Measurements from ENCODE around the gene RPL22L1. TPM values are rescaled to one million over a fixed set of nuclear protein-coding genes. Genes with fewer than 3 reads are reported as not detected.
"Not testable (repeated sequence)": the region's sequence is repeated elsewhere in the genome, so short reads cannot be mapped to it uniquely, and the experiment has no call there.

RPL22L1 gene
- total RNA-seq, 1 donor = 218 TPM

DNA sequence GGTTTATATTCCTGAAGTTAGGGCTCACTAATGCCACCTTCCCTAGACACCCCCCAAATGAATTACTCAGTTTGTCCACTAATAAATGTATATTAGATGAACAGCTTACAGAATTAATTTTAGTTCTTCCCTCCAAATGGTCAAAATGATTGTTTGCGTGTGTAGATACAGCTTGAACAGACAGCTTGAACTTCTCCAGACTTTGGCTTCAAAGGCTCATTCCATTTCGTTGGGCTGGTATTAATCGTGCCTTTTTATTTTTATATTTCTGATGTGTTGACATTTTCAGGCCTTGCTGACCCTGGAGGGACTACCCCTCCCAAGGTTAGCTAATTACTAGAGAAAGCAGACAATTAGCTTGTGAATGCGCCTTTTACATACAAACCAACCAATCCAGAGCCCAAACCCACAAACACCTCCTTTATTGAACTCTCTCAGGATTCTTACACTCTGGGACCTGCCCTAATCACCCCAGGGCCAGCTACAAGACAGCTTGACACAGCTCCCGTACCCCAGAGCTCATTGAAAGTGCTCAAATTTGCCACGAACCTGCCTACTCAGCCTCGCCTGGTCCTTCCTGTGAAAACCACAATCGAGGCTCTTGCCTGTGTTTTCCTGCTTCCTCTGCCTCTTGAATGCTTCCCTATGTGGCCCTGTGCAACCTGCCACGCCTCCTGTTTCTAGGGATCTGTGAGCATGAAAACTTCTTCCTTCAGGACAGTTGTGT lies 40.3 kb downstream of the RPL22L1 start:
- DNase-seq (ENCODE audit: low read depth) = no peak
- TF ChIP-seq, protein P1, sequence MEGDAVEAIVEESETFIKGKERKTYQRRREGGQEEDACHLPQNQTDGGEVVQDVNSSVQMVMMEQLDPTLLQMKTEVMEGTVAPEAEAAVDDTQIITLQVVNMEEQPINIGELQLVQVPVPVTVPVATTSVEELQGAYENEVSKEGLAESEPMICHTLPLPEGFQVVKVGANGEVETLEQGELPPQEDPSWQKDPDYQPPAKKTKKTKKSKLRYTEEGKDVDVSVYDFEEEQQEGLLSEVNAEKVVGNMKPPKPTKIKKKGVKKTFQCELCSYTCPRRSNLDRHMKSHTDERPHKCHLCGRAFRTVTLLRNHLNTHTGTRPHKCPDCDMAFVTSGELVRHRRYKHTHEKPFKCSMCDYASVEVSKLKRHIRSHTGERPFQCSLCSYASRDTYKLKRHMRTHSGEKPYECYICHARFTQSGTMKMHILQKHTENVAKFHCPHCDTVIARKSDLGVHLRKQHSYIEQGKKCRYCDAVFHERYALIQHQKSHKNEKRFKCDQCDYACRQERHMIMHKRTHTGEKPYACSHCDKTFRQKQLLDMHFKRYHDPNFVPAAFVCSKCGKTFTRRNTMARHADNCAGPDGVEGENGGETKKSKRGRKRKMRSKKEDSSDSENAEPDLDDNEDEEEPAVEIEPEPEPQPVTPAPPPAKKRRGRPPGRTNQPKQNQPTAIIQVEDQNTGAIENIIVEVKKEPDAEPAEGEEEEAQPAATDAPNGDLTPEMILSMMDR (IDR thresholded peaks at IDR 0.05; ENCODE audit: insufficient read depth, low read depth, low read length) = no peak
- no peak overlapping the region for H3K4me3 ChIP-seq (ENCODE audit: low read depth, low read length)

DNA sequence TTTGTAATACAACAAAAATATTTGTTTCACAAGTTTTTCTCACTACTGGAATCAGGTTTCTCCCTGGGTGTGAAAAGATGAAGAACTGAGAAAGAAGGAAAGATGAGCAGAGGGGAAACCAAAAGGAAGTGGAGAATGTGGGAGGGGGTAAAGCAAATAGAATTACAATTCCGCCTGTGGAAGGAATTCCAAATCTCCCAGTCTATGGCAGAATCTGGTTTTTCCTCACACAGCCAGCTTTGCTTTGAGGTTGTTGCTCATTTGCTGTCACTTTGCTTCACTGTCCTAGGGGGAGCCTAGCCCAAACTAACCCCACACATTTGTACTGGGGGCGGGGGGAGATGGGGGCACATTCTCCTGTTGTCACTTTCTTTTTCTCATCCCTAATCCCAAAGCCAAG lies 43.9 kb downstream of the RPL22L1 start:
- H3K4me3 ChIP-seq (ENCODE audit: low read depth, low read length) = no peak overlapping the region
- TF ChIP-seq, protein P1 (IDR thresholded peaks at IDR 0.05; ENCODE audit: insufficient read depth, low read depth, low read length) = no peak
- DNase-seq (ENCODE audit: low read depth) = no peak

DNA sequence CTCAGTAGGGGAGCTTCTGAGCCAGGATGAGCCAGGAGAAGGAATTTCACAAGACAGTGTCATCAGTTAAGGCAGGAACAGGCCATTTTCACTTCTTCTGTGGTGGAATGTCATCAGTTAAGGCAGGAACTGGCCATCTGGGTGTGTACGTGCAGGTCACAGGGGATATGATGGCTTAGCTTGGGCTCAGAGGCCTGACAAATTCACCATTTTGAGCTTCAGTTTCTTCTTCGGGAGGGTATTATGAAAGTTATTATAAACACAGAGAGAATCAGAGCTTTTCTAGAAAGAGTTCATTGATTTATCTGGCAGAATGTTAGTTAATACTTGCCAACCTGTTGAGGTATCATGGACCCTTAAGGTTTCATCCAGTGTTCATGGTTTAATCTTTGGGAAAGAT lies 46.4 kb downstream of the RPL22L1 start:
- not testable (repeated sequence) for DNase-seq (ENCODE audit: low read depth); H3K4me3 ChIP-seq (ENCODE audit: low read depth, low read length)

DNA sequence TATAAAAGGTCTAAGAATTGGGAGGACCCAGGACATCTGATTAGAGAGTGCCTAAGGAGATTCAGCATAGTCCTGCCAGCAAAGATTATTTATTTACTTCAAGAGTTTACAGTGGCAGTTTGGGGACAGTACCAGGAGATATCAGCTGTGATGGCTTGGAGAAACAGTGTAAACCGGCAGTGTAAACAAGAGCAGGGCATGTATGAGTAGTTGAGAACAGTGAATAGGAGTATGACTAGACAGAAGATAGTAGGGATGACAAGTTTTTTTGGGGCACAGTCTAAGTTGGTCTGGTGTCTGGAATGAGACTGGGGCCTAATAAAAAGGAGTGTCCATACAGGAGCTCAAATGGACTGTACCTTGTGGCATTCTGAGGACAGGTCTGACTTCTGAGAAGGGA lies 51.7 kb downstream of the RPL22L1 start:
- H3K4me3 ChIP-seq (ENCODE audit: low read depth, low read length); DNase-seq (ENCODE audit: low read depth): not testable (repeated sequence)

DNA sequence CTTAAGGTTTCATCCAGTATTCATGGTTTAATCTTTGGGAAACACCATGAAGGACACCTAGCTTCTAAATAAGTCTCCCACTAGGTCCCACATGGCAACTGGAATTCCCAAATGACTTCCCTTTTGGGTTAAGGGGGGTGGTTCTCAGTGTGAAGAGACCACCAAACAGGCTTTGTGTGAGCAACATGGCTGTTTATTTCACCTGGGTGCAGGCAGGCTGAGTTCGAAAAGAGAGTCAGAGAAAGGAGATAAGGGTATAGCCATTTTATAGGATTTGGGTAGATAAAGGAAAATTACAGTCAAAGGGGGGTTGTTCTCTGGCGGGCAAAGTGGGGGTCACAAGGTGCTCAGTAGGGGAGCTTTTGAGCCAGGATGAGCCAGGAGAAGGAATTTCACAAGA lies 52.5 kb downstream of the RPL22L1 start:
- H3K4me3 ChIP-seq (ENCODE audit: low read depth, low read length); DNase-seq (ENCODE audit: low read depth): not testable (repeated sequence)

DNA sequence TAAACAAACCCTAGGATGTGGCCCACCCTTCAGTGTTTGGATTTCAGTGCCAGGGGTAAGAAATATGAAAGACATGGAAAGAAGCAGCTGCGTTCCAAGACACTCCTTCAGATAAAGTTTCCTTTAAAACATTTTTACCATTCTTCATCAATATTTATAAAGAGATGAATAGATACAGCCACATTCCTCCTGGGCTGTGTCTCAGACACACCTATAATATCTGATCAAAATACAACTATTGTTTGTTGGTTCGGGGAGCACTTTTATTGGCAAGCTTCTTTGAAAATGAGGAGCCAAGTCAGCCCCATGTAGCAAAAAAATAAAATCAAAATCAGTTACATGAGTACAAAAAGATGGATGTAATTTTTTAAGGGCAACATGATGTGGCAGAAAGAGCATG lies 53.2 kb downstream of the RPL22L1 start:
- H3K4me3 ChIP-seq (ENCODE audit: low read depth, low read length) = no peak overlapping the region
- TF ChIP-seq, protein P1 (IDR thresholded peaks at IDR 0.05; ENCODE audit: insufficient read depth, low read depth, low read length) = no peak
- DNase-seq (ENCODE audit: low read depth) = no peak

DNA sequence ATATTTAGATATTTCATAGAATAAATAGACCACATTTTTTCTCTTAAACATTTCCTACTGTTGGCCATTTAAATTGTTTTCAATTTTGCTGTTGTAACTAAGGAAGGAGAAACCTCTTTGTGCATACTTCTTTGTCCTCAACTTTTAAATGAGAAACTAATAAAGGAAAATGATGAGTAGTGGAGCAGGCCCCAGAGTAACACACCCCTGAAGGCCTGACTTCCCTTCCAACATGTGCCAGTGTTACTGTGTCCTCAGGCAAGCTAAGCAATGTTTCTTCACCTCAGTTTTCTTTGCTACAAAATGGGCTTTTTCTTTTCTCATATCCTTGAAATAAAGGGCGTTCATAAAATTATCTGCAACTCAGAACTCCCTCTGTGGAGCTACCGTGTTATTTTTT lies 53.7 kb downstream of the RPL22L1 start:
- TF ChIP-seq, protein P1 (IDR thresholded peaks at IDR 0.05; ENCODE audit: insufficient read depth, low read depth, low read length) = no peak
- H3K4me3 ChIP-seq (ENCODE audit: low read depth, low read length) = no peak overlapping the region
- no peak for DNase-seq (ENCODE audit: low read depth)

DNA sequence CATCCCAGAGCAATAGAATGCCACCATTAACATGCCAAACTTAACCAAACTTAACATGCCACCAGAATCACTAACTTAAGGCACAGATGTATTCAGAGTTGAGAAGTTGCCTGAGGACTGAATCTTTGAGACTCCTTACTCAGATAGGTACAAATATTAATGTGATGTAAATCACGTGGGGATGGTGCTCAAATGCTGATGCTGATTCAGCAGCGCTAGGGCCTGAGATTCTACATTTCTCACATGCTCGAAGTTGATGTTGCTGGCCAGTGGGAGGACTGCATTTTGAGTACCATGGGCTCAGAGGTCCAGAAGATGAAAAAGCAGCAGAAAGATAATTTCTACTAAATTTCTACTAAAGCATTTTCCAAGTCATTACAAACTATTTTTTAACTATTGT lies 54.1 kb downstream of the RPL22L1 start:
- H3K4me3 ChIP-seq (ENCODE audit: low read depth, low read length) = no peak overlapping the region
- TF ChIP-seq, protein P1 (IDR thresholded peaks at IDR 0.05; ENCODE audit: insufficient read depth, low read depth, low read length) = no peak
- DNase-seq (ENCODE audit: low read depth) = no peak

Data from fibroblast of villous mesenchyme (primary cell).